Activated gamma-delta T cell treated with anti-CD3 and anti-CD28 coated beads, Interleukin-2, amount 50 U/mL, for 16 hours (primary cell): ENCODE data around the gene HLA-A.
"Not testable (repeated sequence)": the region's sequence is repeated elsewhere in the genome, so short reads cannot be mapped to it uniquely, and the experiment has no call there.

Source experiments
- DNase-seq: peaks from one replicate; pipeline ENCODE4 v3.0.0-alpha.2; 2020; ENCODE audit warnings: low read depth

The HLA-A gene

GRCh38 chr6:29963697-29964096, 21.4 kb downstream of the HLA-A start:
- DNase-seq, result not testable (repeated sequence)

DNA sequence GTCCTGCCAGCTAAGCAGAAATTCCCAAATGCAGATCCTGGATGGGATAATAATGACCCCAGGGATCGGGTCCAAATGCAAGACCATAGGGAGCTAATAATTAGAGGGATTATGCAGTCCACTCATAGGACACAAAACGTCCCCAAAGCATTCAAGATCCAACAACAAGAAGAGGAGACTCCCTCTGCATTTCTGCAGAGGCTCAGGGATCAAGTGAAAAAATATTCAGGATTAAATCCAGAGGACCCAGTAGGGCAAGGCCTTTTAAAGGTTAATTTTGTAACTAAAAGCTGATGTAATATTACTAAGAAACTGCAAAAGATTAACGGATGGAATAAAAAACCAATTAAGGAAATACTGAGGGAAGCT, 22.2 kb downstream of the HLA-A start:
- no peak for DNase-seq

DNA sequence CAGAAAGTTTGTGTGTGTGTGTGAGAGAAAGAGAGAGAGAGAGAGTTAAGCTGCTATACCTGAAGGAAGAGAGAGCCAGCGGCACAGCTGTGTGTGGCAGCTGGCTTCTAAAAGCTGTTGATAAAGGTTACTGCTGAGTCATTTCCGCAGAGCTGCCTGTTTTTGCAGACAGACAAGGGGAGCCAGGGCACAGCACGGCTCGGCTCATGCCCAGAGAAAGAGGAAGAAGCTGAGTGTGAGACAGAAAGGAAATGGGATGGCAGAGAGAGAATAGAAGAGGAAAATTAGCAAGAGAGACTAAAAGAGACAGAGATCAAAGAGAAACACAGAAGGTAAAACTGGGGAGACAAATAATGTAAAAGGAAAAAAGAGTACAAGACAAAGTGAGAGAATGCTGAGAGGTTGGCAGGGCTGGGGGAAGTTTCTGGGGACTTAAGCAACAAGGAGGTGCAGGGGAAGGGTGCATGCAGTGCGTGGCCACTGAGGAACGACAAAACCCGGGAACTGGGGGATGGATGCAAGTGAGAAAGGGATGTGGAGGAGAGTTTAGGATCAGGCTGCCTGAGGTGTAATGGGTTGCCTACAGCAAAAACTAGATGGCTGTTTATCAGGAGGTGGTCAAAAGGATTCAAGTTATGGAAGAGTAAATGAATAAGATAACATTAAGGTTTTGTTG, 22.7 kb downstream of the HLA-A start:
- DNase-seq, result peak; percentile 67

GRCh38 chr6:29965563-29965872, 23.2 kb downstream of the HLA-A start:
- no peak for DNase-seq

DNA sequence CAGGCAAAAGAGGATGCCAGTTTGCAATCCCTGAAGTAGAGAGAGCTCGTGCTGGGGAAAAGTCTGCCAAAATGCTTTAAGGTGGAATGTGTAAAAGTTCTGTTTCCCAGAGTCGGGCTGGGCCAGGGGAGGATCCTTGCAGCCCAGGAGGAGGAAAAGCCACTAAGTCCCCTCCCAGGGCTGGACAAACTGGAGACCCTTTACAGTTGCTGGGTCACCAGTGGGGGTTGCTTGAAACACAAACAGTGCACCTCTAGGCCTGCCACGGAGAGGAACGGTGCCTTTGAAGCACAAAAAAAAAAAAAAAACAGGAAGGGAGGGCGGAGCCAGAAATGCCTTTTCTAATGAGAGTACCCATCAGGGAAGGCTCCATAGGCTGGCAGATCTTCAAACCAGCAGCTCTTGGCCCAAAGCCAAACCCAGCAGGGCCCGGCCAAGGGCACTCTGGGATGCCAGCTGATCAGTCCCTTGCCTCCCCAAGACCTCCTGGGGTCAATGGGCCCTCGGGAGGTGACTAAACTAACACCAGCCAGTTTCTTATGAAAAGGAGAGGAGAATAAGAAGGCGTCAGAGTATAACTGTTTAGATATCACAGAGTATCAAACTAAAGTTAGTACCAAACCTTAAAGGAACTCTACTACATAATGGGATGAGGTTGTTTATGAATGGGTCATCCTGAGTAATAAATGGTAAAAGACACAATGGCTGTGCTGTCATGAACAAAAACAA, 23.7 kb downstream of the HLA-A start:
- no peak for DNase-seq

DNA sequence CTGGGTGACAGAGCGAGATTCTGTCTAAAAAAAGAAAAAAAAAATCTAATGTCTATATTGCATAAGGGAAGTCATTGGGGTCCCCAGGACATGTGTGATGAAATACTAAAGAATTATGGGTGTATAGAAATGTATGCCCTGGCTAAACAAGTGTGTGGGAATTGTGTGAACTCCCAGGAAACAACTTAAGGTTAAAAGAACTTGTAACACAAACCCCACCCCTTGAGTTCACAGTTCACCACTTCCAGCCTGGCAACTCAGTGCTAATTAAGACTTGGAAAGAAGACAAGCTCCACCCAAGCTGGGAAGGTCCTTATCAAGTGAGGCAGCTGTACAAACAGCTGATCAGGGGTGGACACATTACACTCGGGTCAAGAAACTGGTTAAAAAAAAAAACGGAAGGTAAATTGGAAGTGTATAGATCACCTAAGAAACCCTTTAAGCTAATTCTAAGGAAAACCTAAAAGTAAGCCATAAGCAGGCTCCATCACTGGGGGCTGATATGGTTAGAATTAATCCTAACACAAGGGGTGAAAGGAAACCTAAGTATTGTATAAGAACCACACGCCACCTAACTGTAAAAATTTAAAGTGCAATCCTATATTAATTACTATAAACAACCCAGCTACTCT, 25.2 kb downstream of the HLA-A start:
- DNase-seq, result no peak

- DNase-seq, result no peak
Measured at GRCh38 chr6:29968130-29968529, 25.8 kb downstream of the HLA-A start.

DNA sequence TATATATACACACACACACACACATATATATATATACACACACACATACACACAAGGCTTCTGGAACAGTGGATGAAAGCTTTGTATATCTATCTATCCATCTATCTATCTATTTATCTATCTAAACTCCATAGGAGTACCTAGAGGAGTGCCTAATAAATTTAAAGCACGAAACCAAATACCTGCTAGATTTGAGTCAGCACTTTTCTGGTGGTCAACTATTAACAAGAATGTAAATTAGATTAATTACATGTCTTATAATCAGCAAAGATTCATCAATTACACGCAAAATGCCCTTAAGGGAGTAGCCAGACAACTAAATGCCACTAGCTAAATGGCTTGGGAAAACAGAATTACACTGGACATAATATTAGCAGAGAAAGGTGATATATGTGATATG, 26.6 kb downstream of the HLA-A start:
- no peak for DNase-seq

DNA sequence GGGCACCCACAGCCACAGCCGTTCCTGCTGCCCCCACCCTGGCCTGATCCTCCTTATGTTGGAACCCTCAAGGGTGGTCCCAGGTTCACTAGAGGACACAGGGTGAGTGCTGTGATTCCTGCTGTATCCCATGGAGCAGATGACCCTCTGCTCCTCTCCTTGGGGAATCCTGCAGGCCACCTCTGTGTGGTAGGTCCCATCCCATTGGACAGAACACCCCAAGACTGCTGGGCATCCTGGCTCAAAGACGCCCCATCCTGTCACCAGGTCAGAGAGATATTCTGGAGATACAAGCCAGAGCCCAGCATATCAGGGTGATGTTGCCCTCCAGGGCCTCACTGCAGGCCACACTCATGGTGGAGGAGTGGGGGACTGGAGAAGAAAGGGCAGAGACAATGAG, 28.4 kb downstream of the HLA-A start:
- DNase-seq, result no peak

DNA sequence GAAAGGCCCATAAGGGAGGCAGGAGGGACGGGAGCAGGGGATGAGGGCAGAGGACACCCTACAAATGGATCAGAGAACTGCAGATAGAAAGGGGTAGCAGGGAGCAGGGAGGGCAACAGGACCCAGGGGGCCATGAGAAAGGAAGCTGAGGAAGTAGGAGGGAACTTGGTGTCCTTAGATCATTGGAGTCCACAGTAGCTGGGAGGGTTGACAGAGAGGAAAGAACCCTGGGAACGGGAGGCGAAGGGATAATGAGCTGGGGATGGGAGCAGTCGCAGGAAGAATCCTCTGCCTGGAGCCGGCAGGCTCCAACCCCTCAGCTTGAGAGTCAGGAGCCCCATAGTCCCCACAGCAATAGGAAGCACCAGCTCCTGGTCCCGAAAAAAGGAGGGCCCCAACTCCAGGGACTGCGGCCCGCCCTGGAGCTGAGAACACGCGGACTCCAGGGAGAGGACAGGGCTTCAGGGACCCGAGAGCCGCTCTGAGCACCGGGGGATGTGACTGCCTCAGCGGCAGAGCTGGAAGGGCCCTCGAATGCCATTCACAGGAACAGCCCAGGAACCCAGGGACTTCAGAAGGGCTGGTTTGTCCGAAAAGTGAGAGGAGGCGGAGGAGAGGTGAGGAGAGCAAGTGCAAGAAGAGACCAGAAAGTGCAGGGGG, 32.7 kb downstream of the HLA-A start:
- DNase-seq, result no peak

GRCh38 chr6:29975561-29975907, 33.2 kb downstream of the HLA-A start:
- DNase-seq, result no peak

- DNase-seq, result no peak
Measured at GRCh38 chr6:29976253-29976587, 33.9 kb downstream of the HLA-A start.

GRCh38 chr6:29976588-29977424, 34.5 kb downstream of the HLA-A start:
- peak; percentile 34 for DNase-seq

DNA sequence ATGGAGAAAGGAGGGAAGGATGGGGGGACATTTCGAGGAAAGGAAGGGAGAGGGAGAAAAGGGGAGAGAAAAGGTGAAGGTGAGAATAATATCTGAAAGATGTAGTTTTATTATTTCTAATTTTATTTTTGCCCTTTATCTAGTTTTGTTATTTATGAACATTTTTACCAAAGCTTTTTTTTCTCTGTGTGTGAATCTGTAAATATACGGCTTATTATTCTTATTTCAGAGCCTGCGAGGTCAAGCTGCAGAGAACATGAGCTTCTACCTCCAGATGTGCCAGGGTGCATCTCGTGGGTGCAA, 35.0 kb downstream of the HLA-A start:
- no peak for DNase-seq

DNA sequence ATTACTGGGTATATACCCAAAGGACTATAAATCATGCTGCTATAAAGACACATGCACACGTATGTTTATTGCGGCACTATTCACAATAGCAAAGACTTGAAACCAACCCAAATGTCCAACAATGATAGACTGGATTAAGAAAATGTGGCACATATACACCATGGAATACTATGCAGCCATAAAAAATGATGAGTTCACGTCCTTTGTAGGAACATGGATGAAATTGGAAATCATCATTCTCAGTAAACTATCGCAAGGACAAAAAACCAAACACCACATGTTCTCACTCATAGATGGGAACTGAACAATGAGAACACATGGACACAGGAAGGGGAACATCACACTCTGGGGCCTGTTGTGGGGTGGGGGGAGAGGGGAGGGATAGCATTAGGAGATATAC, 37.7 kb downstream of the HLA-A start:
- DNase-seq, result not testable (repeated sequence)

GRCh38 chr6:29980511-29980910, 38.2 kb downstream of the HLA-A start:
- DNase-seq, result no peak

GRCh38 chr6:29981211-29981812, 39.0 kb downstream of the HLA-A start:
- DNase-seq, result no peak

DNA sequence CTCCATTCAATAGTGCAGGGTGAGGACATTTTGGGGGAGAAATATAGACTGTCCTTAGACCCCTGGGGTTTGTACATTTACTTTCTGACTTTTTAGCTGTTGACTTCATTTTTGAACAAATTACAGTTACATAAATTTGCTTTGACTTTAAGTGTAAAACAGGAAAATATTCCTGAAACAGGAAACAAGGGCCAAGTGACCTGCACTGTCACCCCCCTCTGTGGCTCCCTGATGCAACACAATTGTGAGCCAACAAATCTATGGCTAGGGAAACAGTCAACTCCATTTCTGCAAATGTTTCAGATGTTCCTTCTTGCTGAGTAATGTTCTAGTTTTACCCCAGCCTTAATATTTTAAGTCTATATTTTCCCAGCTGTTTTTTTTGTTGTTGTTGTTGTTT, 39.8 kb downstream of the HLA-A start:
- DNase-seq, result no peak

- no peak for DNase-seq
Measured at GRCh38 chr6:29984232-29984631, 41.9 kb downstream of the HLA-A start.

DNA sequence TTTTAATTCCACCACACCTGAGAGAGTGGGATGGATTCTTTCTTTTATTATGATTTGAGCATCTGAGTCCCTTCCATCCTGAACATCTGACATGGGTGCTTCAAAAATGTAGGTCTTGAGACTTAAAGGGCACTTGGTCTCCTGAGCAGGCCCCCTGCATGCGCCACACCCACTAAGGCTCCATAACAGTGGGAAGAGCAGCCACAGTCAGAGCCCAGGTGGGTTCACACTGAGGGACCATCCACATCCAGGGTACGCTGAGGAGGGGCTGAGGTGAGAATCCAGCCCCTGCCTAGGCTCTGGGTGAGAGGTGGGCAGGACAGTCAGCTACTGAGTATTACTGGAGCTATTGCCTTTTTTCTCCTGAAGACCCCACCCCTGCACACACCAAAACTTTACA, 42.7 kb downstream of the HLA-A start:
- DNase-seq, result no peak

DNA sequence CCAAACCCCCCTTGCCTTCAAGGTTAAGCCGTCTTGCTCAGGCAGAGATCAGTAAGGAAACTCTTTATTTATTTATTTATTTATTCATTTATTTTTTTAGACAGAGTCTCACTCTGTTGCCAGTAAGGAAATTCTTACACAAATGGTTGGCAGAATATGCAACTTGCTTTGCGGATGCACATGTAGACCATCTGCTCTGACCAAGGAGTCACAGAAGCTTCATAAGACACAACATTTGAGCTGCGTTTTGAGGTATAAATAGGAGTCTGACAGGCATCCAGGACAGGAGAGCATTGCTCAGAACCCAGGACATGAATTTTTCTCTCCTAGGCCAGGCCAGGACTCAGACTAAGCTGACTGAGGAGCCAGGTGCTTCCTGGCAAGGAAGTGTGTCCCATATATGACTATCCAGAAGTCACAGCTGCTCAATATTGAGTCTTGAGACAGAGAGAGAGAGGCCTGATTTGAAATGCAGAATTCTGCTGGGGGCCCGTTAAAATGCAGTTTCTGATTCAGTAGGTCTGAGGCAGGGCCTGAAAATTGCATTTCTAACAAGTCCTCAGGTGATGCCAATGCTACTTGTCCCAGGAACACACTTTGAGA, 43.9 kb downstream of the HLA-A start:
- no peak for DNase-seq

DNA sequence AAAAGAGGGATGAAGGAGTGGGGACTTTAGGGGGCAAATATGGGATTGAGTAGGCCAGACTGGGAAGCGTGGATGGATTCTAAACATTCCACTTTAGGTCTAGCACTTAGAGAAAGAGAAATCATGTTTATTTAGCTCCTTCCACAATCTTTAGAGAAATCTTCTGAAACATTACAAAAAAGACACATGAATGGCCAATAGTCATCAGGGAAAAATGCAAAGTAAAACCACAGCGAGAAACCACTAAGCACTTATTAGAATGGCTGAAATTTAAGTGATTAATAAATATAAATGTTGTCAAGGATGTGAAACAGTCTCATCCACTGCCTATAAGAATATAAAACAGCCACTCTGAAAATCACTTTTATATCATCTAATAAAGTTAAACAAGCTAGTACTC, 46.9 kb downstream of the HLA-A start:
- no peak for DNase-seq
